Mucosa of descending colon (tissue), 3 donors: ENCODE measurements around the gene SOCS6. TPM values are rescaled to one million over a fixed set of nuclear protein-coding genes. Genes with fewer than 3 reads are reported as not detected.

Source experiments
- ATAC-seq: fragments of 200-7000 bp; cut with Tn5 transposase; one replicate; pipeline ENCODE4 v1.9.1; 2020; ENCODE audit warnings: mild to moderate bottlenecking, moderate library complexity
- DNase-seq, 3 donors: peaks; one replicate each; pipeline ENCODE4 v3.0.0-alpha.2; 2020
- H3K36me3 ChIP-seq: fragments of 200-600 bp; one replicate; pipeline ENCODE4 v1.8.0; 2021; ENCODE audit warnings: low read depth, mild to moderate bottlenecking
- H3K4me1 ChIP-seq: fragments of 200-600 bp; one replicate; pipeline ENCODE4 v1.8.0; 2021; ENCODE audit warnings: low read depth, mild to moderate bottlenecking
- H3K4me3 ChIP-seq: fragments of 200-600 bp; one replicate; pipeline ENCODE4 v1.8.0; 2021; ENCODE audit warnings: mild to moderate bottlenecking
- H3K9me3 ChIP-seq: fragments of 200-600 bp; one replicate; pipeline ENCODE4 v1.8.0; 2021; ENCODE audit warnings: mild to moderate bottlenecking
- CTCF ChIP-seq: fragments of 200-600 bp; IDR thresholded peaks from one replicate; pipeline ENCODE4 v1.8.0; 2022; ENCODE audit warnings: antibody characterized with exemption, mild to moderate bottlenecking
- intact Hi-C, 2 donors: fragments of 100-400 bp; cut with DNase I in 1 of 2; cut with micrococcal nuclease in 1 of 2; formaldehyde crosslinking; loops; one replicate each; pipeline versions ENCODE4 v1.11.0 to v1.11.1; 2022; cut with DNase I, micrococcal nuclease
- total RNA-seq, 3 donors: library from RNA; stranded (reverse); fragmentation: NEBNext Ultra II Directional in 2 of 3; extraction: Animal tissue kit (Norgen Biotek cat#: 25700) in 2 of 3; gene quantifications; one replicate each; pipeline versions ENCODE4 v1.2.1 to v1.2.4, GENCODE V29; 2021 to 2023
- donor health status: DM: no; HTN: no; CAD: no; lungs with moderate emphysema.
- donor health status: DM: no; HTN: no; CAD: no.
- donor health status: DM: no; HTN: yes; CAD: no.

SOCS6 gene
- total RNA-seq, 3 donors from 2014 or later = 37.2 to 49.6 (median 39.7) TPM

- DNase-seq = no peak
- intact Hi-C loops = no loop called here
- TF ChIP-seq CTCF = no peak
- no peak for ATAC-seq
- Histone ChIP-seq H3K4me1 (no peaks in the 10 kb centered on the region), H3K4me3 (no peak overlapping the region), H3K9me3 (peaks cover 5% of the 10 kb centered on the region), H3K36me3 (no peaks in the 10 kb centered on the region)
Measured at GRCh38 chr18:70333316-70333715, 44.5 kb downstream of the SOCS6 start.

- Histone ChIP-seq H3K4me3 (no peak overlapping the region), H3K4me1 (no peaks in the 10 kb centered on the region), H3K9me3 (peaks cover 5% of the 10 kb centered on the region), H3K36me3 (no peaks in the 10 kb centered on the region)
- peak; percentile 21 for ATAC-seq
- TF ChIP-seq CTCF = no peak
- DNase-seq = no peak
- intact Hi-C loops = no loop called here
Measured at GRCh38 chr18:70333757-70334156, 44.9 kb downstream of the SOCS6 start.

- DNase-seq (no peak), ATAC-seq (no peak)
- Histone ChIP-seq H3K4me3 (no peak overlapping the region), H3K4me1 (no peaks in the 10 kb centered on the region), H3K9me3 (peaks cover 5% of the 10 kb centered on the region), H3K36me3 (no peaks in the 10 kb centered on the region)
- no peak for TF ChIP-seq CTCF
- intact Hi-C loops = no loop called here
Measured at GRCh38 chr18:70334264-70334663, 45.4 kb downstream of the SOCS6 start.

GRCh38 chr18:70334728-70335329 lies 46.0 kb downstream of the SOCS6 start:
- Histone ChIP-seq H3K36me3 (no peaks in the 10 kb centered on the region), H3K4me1 (no peaks in the 10 kb centered on the region), H3K4me3 (no peak overlapping the region), H3K9me3 (peaks cover 5% of the 10 kb centered on the region)
- TF ChIP-seq CTCF = no peak
- intact Hi-C loops = no loop called here
- no peak for DNase-seq
- peak; percentile 48 for ATAC-seq

- no peak for ATAC-seq
- no peak for DNase-seq
- no peaks in the 10 kb centered on the region for H3K4me1 ChIP-seq
- peaks cover 5% of the 10 kb centered on the region for H3K9me3 ChIP-seq
- H3K36me3 ChIP-seq = no peaks in the 10 kb centered on the region
- intact Hi-C loops = no loop called here
- TF ChIP-seq CTCF = no peak
- H3K4me3 ChIP-seq = no peak overlapping the region
Measured at GRCh38 chr18:70335892-70336726, 47.3 kb downstream of the SOCS6 start.
